PC-3 (cell line): ENCODE data around the gene PRDM1. TPM values are rescaled to one million over a fixed set of nuclear protein-coding genes. Genes with fewer than 3 reads are reported as not detected.

Source experiments
- ATAC-seq: fragments of 200-7000 bp; cut with Tn5 transposase; 2 replicates; pipeline ENCODE4 v1.9.1; 2020; ENCODE audit warnings: mild to moderate bottlenecking, moderate library complexity
- BruUV-seq: library from RNA; stranded (reverse); fragments of 400-500 nt; replicated peaks from 2 replicates; lab custom pipeline; 2021; lab: Mats Ljungman, UMichigan
- CTCF ChIA-PET: fragments of 300-600 bp; sonication (Branson Sonifier 250); formaldehyde crosslinking; loops from one replicate; lab custom pipeline; 2022; ENCODE audit warnings: antibody characterized with exemption; lab: Charles Lee
- POLR2A ChIA-PET: fragments of 300-600 bp; sonication (Branson Sonifier 250); formaldehyde crosslinking; loops from one replicate; lab custom pipeline; 2022; ENCODE audit warnings: antibody characterized with exemption; ENCODE audit not compliant: unreplicated experiment; lab: Charles Lee
- DNase-seq: peaks from one replicate; pipeline ENCODE4 v3.0.0-alpha.2; 2015
- H2AFZ ChIP-seq: fragments of 300-600 bp; sonication (generic); 2 replicates; pipeline ENCODE4 v1.6.0; 2016; ENCODE audit warnings: antibody characterized with exemption, low read length
- H3F3A ChIP-seq: fragments of 300-600 bp; sonication (generic); one replicate; pipeline ENCODE4 v1.6.0; 2017; ENCODE audit warnings: antibody characterized with exemption, low read length, control low read depth, mild to moderate bottlenecking; ENCODE audit not compliant: unreplicated experiment
- H3K27ac ChIP-seq: fragments of 300-600 bp; sonication (generic); 2 replicates; pipeline ENCODE4 v1.5.1; 2016; ENCODE audit warnings: mild to moderate bottlenecking, low read length
- H3K27me3 ChIP-seq: fragments of 300-600 bp; sonication (generic); 2 replicates; pipeline ENCODE4 v1.6.1; 2016; ENCODE audit warnings: low read length, mixed read lengths
- H3K36me3 ChIP-seq: fragments of 300-600 bp; sonication (generic); 2 replicates; pipeline ENCODE4 v1.6.1; 2016; ENCODE audit warnings: low read depth, mixed run types, low read length, mixed read lengths
- H3K4me1 ChIP-seq: fragments of 300-600 bp; sonication (generic); 2 replicates; pipeline ENCODE4 v1.5.1; 2016; ENCODE audit warnings: low read length; ENCODE audit not compliant: insufficient read depth
- H3K4me2 ChIP-seq: fragments of 300-600 bp; sonication (generic); 2 replicates; pipeline ENCODE4 v1.6.0; 2016; ENCODE audit warnings: low read length
- H3K4me3 ChIP-seq: fragments of 300-600 bp; sonication (generic); 2 replicates; pipeline ENCODE4 v1.5.1; 2016; ENCODE audit warnings: mild to moderate bottlenecking, low read length, mixed read lengths
- H3K79me2 ChIP-seq: fragments of 300-600 bp; sonication (generic); 2 replicates; pipeline ENCODE4 v1.6.1; 2017; ENCODE audit warnings: low read length, mixed read lengths
- H3K9ac ChIP-seq: fragments of 300-600 bp; sonication (generic); 2 replicates; pipeline ENCODE4 v1.6.0; 2016; ENCODE audit warnings: mild to moderate bottlenecking, low read length
- H3K9me2 ChIP-seq: fragments of 300-600 bp; sonication (generic); replicated peaks from 2 replicates; pipeline ENCODE4 v1.6.1; 2016; ENCODE audit warnings: mixed run types, low read length, mixed read lengths
- H3K9me3 ChIP-seq: fragments of 300-600 bp; sonication (generic); 2 replicates; pipeline ENCODE4 v1.6.1; 2016; ENCODE audit warnings: low read length, mixed read lengths
- H4K20me1 ChIP-seq: fragments of 300-600 bp; sonication (generic); 2 replicates; pipeline ENCODE4 v1.6.1; 2016; ENCODE audit warnings: low read length, mixed read lengths
- CTCF ChIP-seq: fragments of 300-600 bp; sonication (generic); conservative IDR thresholded peaks from 2 replicates; pipeline ENCODE4 v1.5.1; 2017; ENCODE audit warnings: antibody characterized with exemption, low read depth, mild to moderate bottlenecking, low read length
- EZH2 ChIP-seq: fragments of 300-600 bp; sonication (generic); IDR thresholded peaks from one replicate; pipeline ENCODE4 v1.6.1; 2017; ENCODE audit warnings: antibody characterized with exemption, mild to moderate bottlenecking, low read length; ENCODE audit not compliant: unreplicated experiment
- EZH2phosphoT487 ChIP-seq: fragments of 300-600 bp; sonication (generic); IDR thresholded peaks from 2 replicates; pipeline ENCODE4 v1.6.1; 2018; ENCODE audit warnings: mild to moderate bottlenecking, antibody characterized with exemption, low read length, borderline replicate concordance
- intact Hi-C: fragments of 100-400 bp; cut with micrococcal nuclease; formaldehyde crosslinking; loops from 2 replicates; pipeline ENCODE4 v1.9.0; 2023
- total RNA-seq: library from RNA; depleted of rRNA; stranded (reverse); fragments of >200 nt; gene quantifications from 2 replicates; pipeline ENCODE4 v1.2.3, GENCODE V29; 2014

Gene PRDM1
- total RNA-seq, 1 experiment from 2014 or later: 2.0 TPM

GRCh38 chr6:106077881-106078280 lies 8.3 kb upstream of the PRDM1 start:
- Histone ChIP-seq H2AFZ (no peak overlapping the region), H3K79me2 (no peaks in the 10 kb centered on the region), H3K4me2 (no peak overlapping the region), H3F3A (no peaks in the 10 kb centered on the region), H3K27ac (no peak overlapping the region), H3K36me3 (no peaks in the 10 kb centered on the region), H4K20me1 (no peaks in the 10 kb centered on the region), H3K4me3 (no peak overlapping the region), H3K9ac (no peak overlapping the region), H3K9me3 (no peaks in the 10 kb centered on the region), H3K4me1 (0 out of 2 replicates have a peak, but pooled peaks cover 4% of the 10 kb centered on the region), H3K27me3 (no peaks in the 10 kb centered on the region), H3K9me2 (no peaks in the 10 kb centered on the region)
- ATAC-seq: no peak
- TF ChIP-seq EZH2phosphoT487 (no peak), CTCF (no peak), EZH2 (no peak)
- no TSS peak for BruUV-seq
- ChIA-PET CTCF (no interaction called here), POLR2A (interaction anchor here (0.6 kb wide), 1 partner anchor 45 kb away, joined by 3 read pairs; no protein-coding TSS in a partner anchor)
- no peak for DNase-seq
- intact Hi-C loops: no loop called here

GRCh38 chr6:106079961-106080762 lies 6.0 kb upstream of the PRDM1 start:
- CTCF ChIA-PET: no interaction called here

More at GRCh38 chr6:106079961-106080762, 6.0 kb upstream of the PRDM1 start:
- Histone ChIP-seq H3K27me3 (no peaks in the 10 kb centered on the region), H3K4me3 (no peak overlapping the region), H3F3A (no peaks in the 10 kb centered on the region), H3K27ac (no peak overlapping the region), H2AFZ (no peak overlapping the region), H3K4me1 (peaks cover 16% of the 10 kb centered on the region), H3K36me3 (no peaks in the 10 kb centered on the region), H3K79me2 (no peaks in the 10 kb centered on the region), H3K9me3 (no peaks in the 10 kb centered on the region), H3K9ac (no peak overlapping the region), H3K4me2 (no peak overlapping the region), H4K20me1 (no peaks in the 10 kb centered on the region), H3K9me2 (no peaks in the 10 kb centered on the region)
- intact Hi-C loops: loop anchor here (10.0 kb wide), 1 partner anchor 555 kb away; no protein-coding TSS in a partner anchor
- POLR2A ChIA-PET: no interaction called here
- DNase-seq (no peak), ATAC-seq (no peak)
- BruUV-seq: no TSS peak
- TF ChIP-seq EZH2phosphoT487: no peak
- no peak for TF ChIP-seq CTCF
- no peak for TF ChIP-seq EZH2
